Astrocyte (in vitro differentiated cells and primary cell): ENCODE data around the gene SLC38A8. TPM values are rescaled to one million over a fixed set of nuclear protein-coding genes. Genes with fewer than 3 reads are reported as not detected.

Experiments used
- DNase-seq: peaks from one replicate; pipeline ENCODE4 v3.0.0-alpha.2; 2010; ENCODE audit warnings: low read depth
- FAIRE-seq: peaks from 2 replicates; lab custom pipeline; 2011; peaks lifted over from hg19 to GRCh38; lab: Jason Lieb, UNC
- H2AFZ ChIP-seq: 2 replicates; pipeline ENCODE4 v1.6.0; 2012; ENCODE audit warnings: low read depth, low read length, inconsistent platforms
- H3K27ac ChIP-seq: 2 replicates; pipeline ENCODE4 v1.5.1; 2011; ENCODE audit warnings: low read depth, low read length, inconsistent platforms
- H3K27me3 ChIP-seq: 2 replicates; pipeline ENCODE4 v1.6.0; 2011; ENCODE audit warnings: low read length, inconsistent platforms; ENCODE audit not compliant: insufficient read depth
- H3K36me3 ChIP-seq: 2 replicates; pipeline ENCODE4 v1.5.1; 2011; ENCODE audit warnings: low read length, inconsistent platforms; ENCODE audit not compliant: insufficient read depth
- H3K4me1 ChIP-seq: 2 replicates; pipeline ENCODE4 v1.5.1; 2011; ENCODE audit warnings: low read length, inconsistent platforms; ENCODE audit not compliant: insufficient read depth
- H3K4me2 ChIP-seq: 2 replicates; pipeline ENCODE4 v1.6.0; 2012; ENCODE audit warnings: low read length, inconsistent platforms
- H3K4me3 ChIP-seq: 2 replicates; pipeline ENCODE4 v1.5.1; 2011; ENCODE audit warnings: low read depth, mild to moderate bottlenecking, low read length, inconsistent platforms; ENCODE audit not compliant: insufficient read depth
- H3K79me2 ChIP-seq: 2 replicates; pipeline ENCODE4 v1.6.0; 2012; ENCODE audit warnings: mild to moderate bottlenecking, low read length, inconsistent platforms; ENCODE audit not compliant: insufficient read depth
- H3K9ac ChIP-seq: 2 replicates; pipeline ENCODE4 v1.6.0; 2012; ENCODE audit warnings: mild to moderate bottlenecking, low read length, inconsistent platforms
- H3K9me3 ChIP-seq: 2 replicates; pipeline ENCODE4 v1.5.1; 2012; ENCODE audit warnings: low read depth, mild to moderate bottlenecking, low read length, inconsistent platforms; ENCODE audit not compliant: insufficient read depth
- H4K20me1 ChIP-seq: 2 replicates; pipeline ENCODE4 v1.6.0; 2012; ENCODE audit warnings: low read length, inconsistent platforms; ENCODE audit not compliant: insufficient read depth
- H3K27ac Mint-ChIP-seq: one replicate; pipeline ENCODE4 v1.8.0; 2021; ENCODE audit warnings: mild to moderate bottlenecking, mixed read lengths; ENCODE audit not compliant: unreplicated experiment
- H3K27me3 Mint-ChIP-seq: one replicate; pipeline ENCODE4 v1.8.0; 2021; ENCODE audit warnings: low read depth, mixed read lengths; ENCODE audit not compliant: unreplicated experiment
- H3K36me3 Mint-ChIP-seq: one replicate; pipeline ENCODE4 v1.8.0; 2021; ENCODE audit warnings: low read depth, mixed read lengths; ENCODE audit not compliant: unreplicated experiment
- H3K4me1 Mint-ChIP-seq: one replicate; pipeline ENCODE4 v1.8.0; 2021; ENCODE audit warnings: low read depth, mixed read lengths; ENCODE audit not compliant: unreplicated experiment
- H3K4me3 Mint-ChIP-seq: one replicate; pipeline ENCODE4 v1.8.0; 2021; ENCODE audit warnings: mild to moderate bottlenecking, moderate library complexity, mixed read lengths; ENCODE audit not compliant: unreplicated experiment
- H3K9me3 Mint-ChIP-seq: one replicate; pipeline ENCODE4 v1.8.0; 2021; ENCODE audit warnings: mild to moderate bottlenecking, mixed read lengths; ENCODE audit not compliant: unreplicated experiment
- EZH2 ChIP-seq: IDR thresholded peaks from 2 replicates; pipeline ENCODE4 v1.6.1; 2012; ENCODE audit warnings: mild to moderate bottlenecking, low read length, inconsistent platforms; ENCODE audit not compliant: insufficient read depth
- total RNA-seq: library from RNA; stranded (reverse); gene quantifications from 2 replicates; pipeline ENCODE4 v1.2.1, GENCODE V29; 2021
- TF ChIP-seq, protein P1 (sequence below): IDR thresholded peaks from 2 replicates; pipeline ENCODE4 v1.5.1; 2011; ENCODE audit warnings: low read depth, mild to moderate bottlenecking, inconsistent platforms, low read length, moderate library complexity; ENCODE audit not compliant: insufficient read depth

Gene SLC38A8
- total RNA-seq, 1 donor from 2014 or later: not detected

DNA sequence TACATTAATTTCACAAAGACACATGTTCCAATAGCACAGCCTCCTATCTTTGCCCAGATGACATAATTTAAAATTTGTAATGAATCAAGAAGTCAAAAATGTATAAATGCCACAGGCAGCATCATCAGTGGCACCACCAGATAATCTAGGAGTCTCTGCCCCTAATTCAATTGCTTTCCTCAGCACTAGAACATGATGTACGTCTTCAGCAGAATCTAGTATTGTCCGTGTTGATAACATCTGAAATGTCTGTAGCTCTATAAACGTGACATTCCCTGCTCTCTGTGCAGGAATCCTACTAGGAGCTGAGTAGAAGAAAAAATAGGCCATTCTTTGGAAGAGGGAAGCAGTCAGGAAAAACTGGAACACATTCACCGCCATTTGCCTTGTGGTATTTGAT is 21.4 kb upstream of the SLC38A8 start:
- H3K27me3 ChIP-seq: no peaks in the 10 kb centered on the region
- TF ChIP-seq, protein P1, sequence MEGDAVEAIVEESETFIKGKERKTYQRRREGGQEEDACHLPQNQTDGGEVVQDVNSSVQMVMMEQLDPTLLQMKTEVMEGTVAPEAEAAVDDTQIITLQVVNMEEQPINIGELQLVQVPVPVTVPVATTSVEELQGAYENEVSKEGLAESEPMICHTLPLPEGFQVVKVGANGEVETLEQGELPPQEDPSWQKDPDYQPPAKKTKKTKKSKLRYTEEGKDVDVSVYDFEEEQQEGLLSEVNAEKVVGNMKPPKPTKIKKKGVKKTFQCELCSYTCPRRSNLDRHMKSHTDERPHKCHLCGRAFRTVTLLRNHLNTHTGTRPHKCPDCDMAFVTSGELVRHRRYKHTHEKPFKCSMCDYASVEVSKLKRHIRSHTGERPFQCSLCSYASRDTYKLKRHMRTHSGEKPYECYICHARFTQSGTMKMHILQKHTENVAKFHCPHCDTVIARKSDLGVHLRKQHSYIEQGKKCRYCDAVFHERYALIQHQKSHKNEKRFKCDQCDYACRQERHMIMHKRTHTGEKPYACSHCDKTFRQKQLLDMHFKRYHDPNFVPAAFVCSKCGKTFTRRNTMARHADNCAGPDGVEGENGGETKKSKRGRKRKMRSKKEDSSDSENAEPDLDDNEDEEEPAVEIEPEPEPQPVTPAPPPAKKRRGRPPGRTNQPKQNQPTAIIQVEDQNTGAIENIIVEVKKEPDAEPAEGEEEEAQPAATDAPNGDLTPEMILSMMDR: no peak
- no peak for TF ChIP-seq EZH2
- Mint-ChIP-seq H3K27ac (no peak overlapping the region), H3K36me3 (peaks cover 14% of the 10 kb centered on the region), H3K27me3 (no peaks in the 10 kb centered on the region), H3K4me3 (no peak overlapping the region), H3K9me3 (no peaks in the 10 kb centered on the region), H3K4me1 (no peaks in the 10 kb centered on the region)
- no peak overlapping the region for H3K4me3 ChIP-seq
- H4K20me1 ChIP-seq: peaks cover 5% of the 10 kb centered on the region
- H3K4me2 ChIP-seq: no peak overlapping the region
- no peak overlapping the region for H2AFZ ChIP-seq
- H3K36me3 ChIP-seq: peaks cover 35% of the 10 kb centered on the region
- FAIRE-seq (no peak), DNase-seq (no peak)
- no peaks in the 10 kb centered on the region for H3K79me2 ChIP-seq
- H3K4me1 ChIP-seq: no peaks in the 10 kb centered on the region
- H3K27ac ChIP-seq: no peak overlapping the region
- H3K9ac ChIP-seq: no peak overlapping the region
- no peaks in the 10 kb centered on the region for H3K9me3 ChIP-seq

DNA sequence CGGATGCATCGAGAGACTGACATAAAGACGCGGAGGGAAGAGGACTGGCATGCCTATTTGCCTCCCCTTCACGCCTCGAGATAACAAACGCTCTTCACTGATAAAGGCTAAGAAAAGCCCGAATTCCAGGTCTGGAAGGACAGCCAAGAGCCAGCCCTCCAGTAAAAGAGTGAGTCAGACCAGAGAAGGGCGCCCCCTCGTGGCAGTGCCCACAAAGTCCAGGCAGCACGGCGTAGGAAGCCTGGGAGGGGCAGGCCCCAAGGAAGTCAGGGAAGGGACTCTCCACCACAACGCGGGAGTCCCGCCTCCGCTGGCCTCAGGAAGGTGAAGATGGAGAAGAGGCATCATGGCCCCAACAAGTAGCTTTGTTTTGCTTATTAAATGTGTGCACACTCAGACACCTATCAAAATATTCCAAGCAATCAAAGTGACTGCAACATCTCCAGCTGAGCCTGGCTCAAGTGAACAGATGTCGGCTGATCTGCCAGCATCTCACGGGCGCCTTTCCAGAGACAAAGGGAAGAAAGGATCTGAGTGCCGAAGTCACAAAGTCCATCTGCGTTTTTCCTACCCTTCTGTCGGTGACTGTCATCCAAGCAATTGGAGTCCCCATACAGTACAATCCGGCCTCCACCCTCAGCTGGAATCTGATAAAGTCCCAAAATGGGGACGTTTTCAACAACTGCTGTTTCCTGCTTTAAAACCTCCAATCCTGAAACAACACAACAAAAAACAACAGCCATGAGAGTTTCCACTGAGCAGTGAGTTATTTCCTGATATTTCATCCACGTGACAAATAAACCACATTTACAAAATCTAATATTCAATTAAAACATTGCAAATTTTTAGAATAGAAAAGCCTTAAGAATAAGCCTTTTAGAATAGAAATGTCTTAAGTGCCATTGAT is 20.4 kb upstream of the SLC38A8 start:
- Histone ChIP-seq H3K27ac (no peak overlapping the region), H3K4me3 (no peak overlapping the region), H3K4me1 (no peaks in the 10 kb centered on the region), H4K20me1 (peaks cover 5% of the 10 kb centered on the region), H3K4me2 (no peak overlapping the region), H3K9me3 (no peaks in the 10 kb centered on the region), H3K27me3 (no peaks in the 10 kb centered on the region), H3K79me2 (no peaks in the 10 kb centered on the region), H3K36me3 (peaks cover 36% of the 10 kb centered on the region), H2AFZ (no peak overlapping the region), H3K9ac (no peak overlapping the region)
- H3K4me1 Mint-ChIP-seq: no peaks in the 10 kb centered on the region
- H3K27ac Mint-ChIP-seq: no peak overlapping the region
- FAIRE-seq (no peak), DNase-seq (peak; percentile 52)
- no peak for TF ChIP-seq EZH2
- TF ChIP-seq, protein P1: peak; percentile 89
- no peak overlapping the region for H3K4me3 Mint-ChIP-seq
- no peaks in the 10 kb centered on the region for H3K27me3 Mint-ChIP-seq
- peaks cover 13% of the 10 kb centered on the region for H3K36me3 Mint-ChIP-seq
- no peaks in the 10 kb centered on the region for H3K9me3 Mint-ChIP-seq

DNA sequence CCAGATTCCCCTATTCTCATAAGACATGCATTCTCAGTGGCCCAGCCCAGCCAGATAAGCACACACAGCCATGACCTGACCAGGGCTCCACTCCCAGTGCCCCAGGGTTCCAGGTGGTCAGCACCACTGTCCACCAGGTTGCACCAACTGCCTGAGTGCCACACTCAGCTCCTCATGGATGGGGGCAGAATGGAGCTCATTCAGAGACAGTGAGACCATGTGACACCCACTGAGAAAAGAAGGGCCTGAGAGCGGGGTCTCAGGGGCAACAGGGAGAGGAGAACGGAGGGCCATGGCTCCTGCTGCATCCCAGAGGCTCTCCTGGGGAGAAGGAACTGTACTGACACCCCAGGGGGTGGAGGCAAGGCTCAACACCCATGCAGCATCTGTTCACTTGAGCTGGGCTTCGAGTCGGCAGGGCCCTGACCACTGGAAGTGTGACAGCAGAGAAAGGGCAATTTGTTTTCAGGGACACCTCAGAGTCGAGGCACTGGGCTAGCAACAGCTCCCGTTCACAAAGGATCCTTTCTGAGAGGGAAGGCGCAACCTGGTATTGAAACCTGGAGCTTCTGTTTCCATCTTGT is 18.7 kb upstream of the SLC38A8 start:
- Mint-ChIP-seq H3K36me3 (peaks cover 21% of the 10 kb centered on the region), H3K27me3 (no peaks in the 10 kb centered on the region), H3K4me1 (no peaks in the 10 kb centered on the region), H3K9me3 (no peaks in the 10 kb centered on the region), H3K27ac (no peak overlapping the region), H3K4me3 (no peak overlapping the region)
- H3K79me2 ChIP-seq: no peaks in the 10 kb centered on the region
- TF ChIP-seq EZH2: no peak
- TF ChIP-seq, protein P1: no peak
- H3K9ac ChIP-seq: no peak overlapping the region
- peaks cover 28% of the 10 kb centered on the region for H3K36me3 ChIP-seq
- H3K4me1 ChIP-seq: no peaks in the 10 kb centered on the region
- DNase-seq (no peak), FAIRE-seq (no peak)
- H3K27me3 ChIP-seq: no peaks in the 10 kb centered on the region
- no peak overlapping the region for H3K27ac ChIP-seq
- H3K9me3 ChIP-seq: no peaks in the 10 kb centered on the region
- no peak overlapping the region for H2AFZ ChIP-seq
- no peak overlapping the region for H3K4me2 ChIP-seq
- H3K4me3 ChIP-seq: no peak overlapping the region
- peaks cover 5% of the 10 kb centered on the region for H4K20me1 ChIP-seq
